Thoracic aorta (tissue), 2 donors: ENCODE data around the gene CRTAC1. TPM values are rescaled to one million over a fixed set of nuclear protein-coding genes. Genes with fewer than 3 reads are reported as not detected.

ENCODE experiments used
- ATAC-seq: fragments of 150-250 bp; one replicate; pipeline ENCODE4 v1.8.0; 2017; ENCODE audit warnings: low read depth; ENCODE audit not compliant: insufficient number of reproducible peaks, low FRiP score
- DNase-seq: peaks from one replicate; pipeline ENCODE4 v3.0.0-alpha.2; 2020; ENCODE audit warnings: low spot score
- H3K27ac ChIP-seq, 2 donors: fragments of 200-600 bp; sonication (generic); 1 replicate in 1 of 2; 2 replicates in 1 of 2; pipeline ENCODE4 v1.5.1; 2016; ENCODE audit warnings: mild to moderate bottlenecking in 2 of 2, moderate library complexity in 2 of 2
- H3K27me3 ChIP-seq: fragments of 200-600 bp; sonication (generic); replicated peaks from 2 replicates; pipeline ENCODE4 v1.6.0; 2016; ENCODE audit warnings: mild to moderate bottlenecking; ENCODE audit not compliant: insufficient read depth
- H3K36me3 ChIP-seq: fragments of 200-600 bp; sonication (generic); one replicate; pipeline ENCODE4 v1.5.1; 2016
- H3K4me1 ChIP-seq, 2 donors: fragments of 200-600 bp; sonication (generic); 1 replicate in 1 of 2; 2 replicates in 1 of 2; pipeline versions ENCODE4 v1.5.1 to v1.6.0; 2016; ENCODE audit warnings: low read depth in 2 of 2, mild to moderate bottlenecking in 1 of 2; ENCODE audit not compliant: control insufficient read depth in 1 of 2
- H3K4me3 ChIP-seq: fragments of 200-600 bp; sonication (generic); 2 replicates; pipeline ENCODE4 v1.5.1; 2016; ENCODE audit warnings: mild to moderate bottlenecking
- H3K9me3 ChIP-seq: fragments of 200-600 bp; sonication (generic); 2 replicates; pipeline ENCODE4 v1.5.1; 2016
- total RNA-seq, 2 donors: library from RNA; depleted of rRNA; stranded (reverse); fragments of >200 nt; gene quantifications; one replicate each; pipeline versions ENCODE4 v1.1.0 to v1.2.3, GENCODE V29; 2016
- TF ChIP-seq, protein P1 (sequence below): fragments of 200-600 bp; sonication (generic); IDR thresholded peaks from one replicate; pipeline ENCODE4 v1.5.1; 2019; ENCODE audit warnings: antibody characterized with exemption

CRTAC1 gene
- total RNA-seq, 2 donors from 2014 or later: 4.3 to 5.2 TPM

DNA sequence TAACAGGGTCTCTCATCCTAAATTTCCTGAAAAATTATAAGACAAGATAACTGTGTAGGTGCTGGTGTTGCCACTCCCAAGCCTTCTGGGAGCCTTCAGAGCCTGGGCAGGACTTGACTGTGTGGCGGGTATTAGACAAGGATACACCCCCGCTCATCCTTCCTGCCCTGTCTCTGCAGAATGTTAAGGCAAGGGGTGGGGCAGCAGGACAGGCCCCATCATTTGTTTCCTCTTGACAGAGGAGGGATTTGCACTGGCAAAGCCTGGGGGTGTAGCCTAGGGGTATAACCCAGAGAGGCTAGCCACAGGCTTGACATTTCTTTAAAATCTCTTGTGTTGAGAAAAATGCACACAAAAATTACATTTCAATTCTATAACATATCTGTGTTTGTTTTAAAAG lies 117.2 kb downstream of the CRTAC1 start:
- TF ChIP-seq, protein P1, sequence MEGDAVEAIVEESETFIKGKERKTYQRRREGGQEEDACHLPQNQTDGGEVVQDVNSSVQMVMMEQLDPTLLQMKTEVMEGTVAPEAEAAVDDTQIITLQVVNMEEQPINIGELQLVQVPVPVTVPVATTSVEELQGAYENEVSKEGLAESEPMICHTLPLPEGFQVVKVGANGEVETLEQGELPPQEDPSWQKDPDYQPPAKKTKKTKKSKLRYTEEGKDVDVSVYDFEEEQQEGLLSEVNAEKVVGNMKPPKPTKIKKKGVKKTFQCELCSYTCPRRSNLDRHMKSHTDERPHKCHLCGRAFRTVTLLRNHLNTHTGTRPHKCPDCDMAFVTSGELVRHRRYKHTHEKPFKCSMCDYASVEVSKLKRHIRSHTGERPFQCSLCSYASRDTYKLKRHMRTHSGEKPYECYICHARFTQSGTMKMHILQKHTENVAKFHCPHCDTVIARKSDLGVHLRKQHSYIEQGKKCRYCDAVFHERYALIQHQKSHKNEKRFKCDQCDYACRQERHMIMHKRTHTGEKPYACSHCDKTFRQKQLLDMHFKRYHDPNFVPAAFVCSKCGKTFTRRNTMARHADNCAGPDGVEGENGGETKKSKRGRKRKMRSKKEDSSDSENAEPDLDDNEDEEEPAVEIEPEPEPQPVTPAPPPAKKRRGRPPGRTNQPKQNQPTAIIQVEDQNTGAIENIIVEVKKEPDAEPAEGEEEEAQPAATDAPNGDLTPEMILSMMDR: no peak
- ATAC-seq: no peak

DNA sequence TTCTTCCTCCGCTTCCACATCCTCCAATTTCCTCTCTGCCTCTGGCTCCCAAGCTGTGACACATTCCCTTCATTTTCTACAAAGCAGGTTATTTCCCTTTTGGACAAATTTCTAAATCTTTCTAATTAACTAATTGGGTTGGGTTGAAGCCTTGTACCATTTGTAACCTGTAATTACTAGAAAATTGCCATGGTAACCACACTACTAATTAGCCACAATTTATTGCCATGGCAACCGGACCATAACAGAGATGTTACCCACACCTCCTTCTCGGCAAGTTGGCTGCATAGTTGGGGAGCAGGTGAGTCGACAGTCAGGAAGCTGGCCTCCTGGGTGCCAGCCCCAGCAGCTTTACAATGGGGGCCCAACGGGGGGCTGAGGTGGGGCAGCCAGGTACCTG lies 119.2 kb downstream of the CRTAC1 start:
- H3K9me3 ChIP-seq: no peaks in the 10 kb centered on the region
- no peaks in the 10 kb centered on the region for H3K36me3 ChIP-seq
- TF ChIP-seq, protein P1: no peak
- DNase-seq: no peak
- no peak overlapping the region for H3K4me3 ChIP-seq
- no peak overlapping the region for H3K27ac ChIP-seq
- H3K27me3 ChIP-seq: no peaks in the 10 kb centered on the region
- no peak for ATAC-seq
- H3K4me1 ChIP-seq: peaks cover 0 to 7% of the 10 kb centered on the region in 2 donors

More for the DNA sequence above, 117.2 kb downstream of the CRTAC1 start:
- Histone ChIP-seq H3K4me1 (peaks cover 0 to 11% of the 10 kb centered on the region in 2 donors), H3K9me3 (no peaks in the 10 kb centered on the region), H3K27me3 (no peaks in the 10 kb centered on the region), H3K36me3 (no peaks in the 10 kb centered on the region), H3K27ac (no peak overlapping the region), H3K4me3 (no peak overlapping the region)
- DNase-seq: no peak

DNA sequence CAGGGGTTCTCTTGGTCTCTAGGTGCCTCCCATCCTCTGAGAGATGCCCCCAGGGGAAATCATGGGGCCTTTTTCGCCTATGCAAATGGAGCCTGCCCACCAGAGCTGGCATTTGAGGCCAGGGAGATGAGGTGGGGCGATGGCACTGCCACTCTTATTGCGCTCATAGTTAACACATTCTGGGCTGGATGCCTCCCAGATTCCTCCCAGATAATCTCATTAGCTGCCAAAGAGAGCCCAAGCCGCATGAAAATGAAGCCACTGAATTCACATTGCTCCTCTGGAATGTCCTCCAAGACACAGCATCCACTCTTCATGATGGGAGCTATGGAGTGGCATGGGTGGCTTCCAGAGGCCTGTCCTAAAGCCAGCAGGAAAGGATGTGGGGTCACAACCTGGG lies 119.8 kb downstream of the CRTAC1 start:
- TF ChIP-seq, protein P1: no peak
- ATAC-seq (no peak), DNase-seq (no peak)
- Histone ChIP-seq H3K27me3 (no peaks in the 10 kb centered on the region), H3K9me3 (no peaks in the 10 kb centered on the region), H3K4me3 (no peak overlapping the region), H3K36me3 (no peaks in the 10 kb centered on the region), H3K4me1 (peaks cover 0 to 6% of the 10 kb centered on the region in 2 donors), H3K27ac (no peak overlapping the region)

DNA sequence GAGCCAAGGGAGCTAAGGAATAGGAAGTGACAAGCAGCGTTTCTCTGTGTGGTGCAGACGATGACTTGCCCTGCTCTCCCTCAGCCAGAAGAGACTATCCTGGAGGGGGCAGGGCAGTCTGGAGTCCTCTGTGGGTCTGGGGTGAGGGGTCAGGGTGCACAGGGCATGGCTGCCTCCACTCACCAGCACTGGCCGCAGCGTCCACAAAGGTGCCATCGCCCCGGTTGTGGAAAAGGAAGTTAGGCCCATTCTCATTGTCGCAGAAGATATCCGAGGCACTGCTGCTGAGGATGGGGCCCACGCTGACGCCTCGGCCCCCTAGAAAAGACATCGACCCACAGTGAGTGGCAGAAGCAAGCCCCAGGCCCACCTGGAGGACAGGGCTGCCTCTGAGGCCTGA lies 122.6 kb downstream of the CRTAC1 start:
- TF ChIP-seq, protein P1: no peak
- no peak overlapping the region for H3K27ac ChIP-seq
- H3K9me3 ChIP-seq: no peaks in the 10 kb centered on the region
- no peaks in the 10 kb centered on the region for H3K27me3 ChIP-seq
- DNase-seq: no peak
- H3K4me1 ChIP-seq: no peaks in the 10 kb centered on the region
- no peak overlapping the region for H3K4me3 ChIP-seq
- no peak for ATAC-seq
- H3K36me3 ChIP-seq: no peaks in the 10 kb centered on the region

DNA sequence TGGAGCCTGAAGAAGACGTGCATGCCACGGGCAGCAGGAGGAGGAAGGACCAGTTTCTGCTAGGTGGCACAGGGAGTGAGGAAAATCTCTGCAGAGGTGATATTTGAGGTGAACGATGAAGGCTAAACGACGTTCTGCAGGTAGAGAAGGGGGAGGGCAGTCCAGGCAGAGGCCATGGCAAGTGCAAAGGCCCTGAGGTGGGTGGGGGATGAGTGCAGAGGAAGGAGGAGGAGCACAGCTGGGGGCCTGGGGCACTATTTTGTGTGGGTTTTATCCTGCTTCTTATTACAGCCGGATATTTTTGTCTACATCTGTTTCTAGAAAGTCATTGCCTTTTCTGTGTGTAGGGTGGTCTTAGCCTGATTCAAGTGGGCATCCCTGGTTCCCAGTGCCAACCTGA lies 123.2 kb downstream of the CRTAC1 start:
- no peaks in the 10 kb centered on the region for H3K4me1 ChIP-seq
- no peak for DNase-seq
- no peaks in the 10 kb centered on the region for H3K9me3 ChIP-seq
- TF ChIP-seq, protein P1: no peak
- H3K27ac ChIP-seq: no peak overlapping the region
- H3K4me3 ChIP-seq: no peak overlapping the region
- ATAC-seq: no peak
- no peaks in the 10 kb centered on the region for H3K36me3 ChIP-seq
- no peaks in the 10 kb centered on the region for H3K27me3 ChIP-seq
